ENCODE data around the gene TGM5.

TGM5 gene

GRCh38 chr15:43260011-43260615, 6.6 kb downstream of the TGM5 start:
- Mint-ChIP-seq H3K4me3 (no peak overlapping the region), H3K9me3 (no peaks in the 10 kb centered on the region), H3K36me3 (no peaks in the 10 kb centered on the region), H3K27ac (no peak overlapping the region), H3K4me1 (no peaks in the 10 kb centered on the region), H3K27me3 (peaks cover 1% of the 10 kb centered on the region)

- peaks cover 1% of the 10 kb centered on the region for H3K27me3 Mint-ChIP-seq
- peaks cover 2% of the 10 kb centered on the region for H3K4me1 Mint-ChIP-seq
- H3K4me3 Mint-ChIP-seq: no peak overlapping the region
- H3K9me3 Mint-ChIP-seq: no peaks in the 10 kb centered on the region
- H3K36me3 Mint-ChIP-seq: no peaks in the 10 kb centered on the region
- no peak overlapping the region for H3K27ac Mint-ChIP-seq
These were observed 7.9 kb downstream of the TGM5 start for GRCh38 chr15:43258781-43259180.

GRCh38 chr15:43256341-43256740, 10.4 kb downstream of the TGM5 start:
- no peaks in the 10 kb centered on the region for H3K9me3 Mint-ChIP-seq
- no peak overlapping the region for H3K27ac Mint-ChIP-seq
- peaks cover 9% of the 10 kb centered on the region for H3K4me1 Mint-ChIP-seq
- H3K27me3 Mint-ChIP-seq: peaks cover 3% of the 10 kb centered on the region
- H3K4me3 Mint-ChIP-seq: no peak overlapping the region
- H3K36me3 Mint-ChIP-seq: no peaks in the 10 kb centered on the region

- H3K27ac Mint-ChIP-seq: no peak overlapping the region
- H3K4me3 Mint-ChIP-seq: no peak overlapping the region
- no peaks in the 10 kb centered on the region for H3K36me3 Mint-ChIP-seq
- peaks cover 3% of the 10 kb centered on the region for H3K27me3 Mint-ChIP-seq
- H3K9me3 Mint-ChIP-seq: no peaks in the 10 kb centered on the region
- H3K4me1 Mint-ChIP-seq: peaks cover 9% of the 10 kb centered on the region
These were observed 11.4 kb downstream of the TGM5 start for GRCh38 chr15:43255376-43255775.

DNA sequence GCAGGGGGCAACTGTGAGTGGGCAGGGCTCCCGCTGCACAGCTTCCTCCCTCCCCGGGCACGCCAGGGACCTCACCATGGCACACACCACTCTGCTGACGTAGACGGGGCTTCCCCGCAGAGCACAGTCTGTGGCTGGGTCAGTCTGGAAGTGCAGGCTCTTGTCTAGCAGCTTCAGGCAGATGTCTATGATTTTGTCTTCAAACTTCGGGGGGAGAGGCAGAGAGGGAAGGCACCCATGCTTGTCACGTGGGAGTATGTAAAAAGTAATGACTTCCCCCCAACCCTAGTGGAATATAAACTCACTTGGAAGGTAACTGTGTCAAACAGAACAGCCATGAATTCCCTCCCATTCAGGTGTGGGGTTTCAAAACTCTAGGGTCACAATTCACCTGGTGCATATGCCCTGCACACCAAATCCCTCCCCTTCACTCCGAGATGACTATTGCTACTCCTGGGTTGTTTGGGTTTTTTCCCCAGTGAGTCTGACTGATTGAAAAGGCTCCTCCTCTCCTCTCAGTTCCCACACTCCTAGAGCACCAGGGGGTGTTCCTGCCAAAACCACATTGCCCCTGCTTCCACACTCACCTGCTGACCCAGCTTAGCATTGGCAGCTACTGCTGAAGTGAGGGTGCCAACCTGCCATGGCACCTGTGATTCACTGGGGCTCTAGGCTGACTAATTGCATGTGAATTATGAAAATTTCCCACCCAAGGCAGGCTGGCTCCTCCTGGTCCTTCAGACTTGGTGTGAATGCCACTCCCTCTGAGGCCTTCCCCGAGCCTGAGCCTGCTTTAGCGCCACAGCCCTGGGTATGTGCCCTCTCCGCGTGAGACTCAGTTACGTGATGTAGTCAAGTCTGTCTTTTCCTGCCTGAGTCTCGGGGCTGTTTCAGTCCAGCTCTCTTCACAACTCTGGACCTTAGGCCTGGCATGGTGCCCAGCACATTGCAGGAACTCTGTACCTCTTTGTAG, 13.0 kb downstream of the TGM5 start:
- no peak overlapping the region for H3K27ac Mint-ChIP-seq
- H3K4me3 Mint-ChIP-seq: no peak overlapping the region
- peaks cover 9% of the 10 kb centered on the region for H3K4me1 Mint-ChIP-seq
- H3K36me3 Mint-ChIP-seq: no peaks in the 10 kb centered on the region
- peaks cover 3% of the 10 kb centered on the region for H3K27me3 Mint-ChIP-seq
- H3K9me3 Mint-ChIP-seq: no peaks in the 10 kb centered on the region

- Mint-ChIP-seq H3K4me1 (peaks cover 9% of the 10 kb centered on the region), H3K27me3 (peaks cover 3% of the 10 kb centered on the region), H3K4me3 (no peak overlapping the region), H3K27ac (no peak overlapping the region), H3K36me3 (no peaks in the 10 kb centered on the region), H3K9me3 (no peaks in the 10 kb centered on the region)
These were observed 14.9 kb downstream of the TGM5 start for GRCh38 chr15:43251871-43252250.

DNA sequence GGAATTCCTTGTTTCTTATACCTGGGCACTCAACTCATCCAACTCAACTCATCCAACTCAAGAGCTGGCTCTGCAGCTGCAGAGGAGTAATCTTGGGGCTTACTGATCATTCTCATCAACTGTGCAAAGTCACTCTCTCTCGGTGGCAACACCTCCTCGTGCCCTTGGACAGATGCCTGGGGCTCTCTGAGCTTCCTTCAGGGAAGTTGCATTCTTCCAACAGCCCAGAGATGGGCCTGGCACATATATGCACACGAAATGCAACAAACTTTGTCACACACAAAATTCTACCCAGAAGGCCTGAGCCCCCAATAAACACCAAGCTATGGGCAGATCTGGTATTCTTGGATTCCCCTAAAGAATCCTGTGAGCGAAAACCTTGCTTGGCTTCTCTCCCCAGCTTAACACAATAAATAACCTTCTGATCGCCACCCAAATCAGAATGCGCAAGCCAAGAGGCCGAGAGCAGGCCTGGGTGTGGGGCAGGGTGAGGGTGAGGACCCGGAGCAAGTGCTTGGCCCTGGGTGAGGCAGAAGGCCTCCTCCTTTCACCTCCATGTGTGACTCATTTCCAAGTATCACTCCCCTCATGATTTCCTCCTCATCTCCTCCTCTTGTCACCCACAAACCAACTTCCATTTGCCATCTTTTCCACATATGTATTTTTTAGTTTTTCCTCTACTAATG, 15.4 kb downstream of the TGM5 start:
- no peaks in the 10 kb centered on the region for H3K36me3 Mint-ChIP-seq

DNA sequence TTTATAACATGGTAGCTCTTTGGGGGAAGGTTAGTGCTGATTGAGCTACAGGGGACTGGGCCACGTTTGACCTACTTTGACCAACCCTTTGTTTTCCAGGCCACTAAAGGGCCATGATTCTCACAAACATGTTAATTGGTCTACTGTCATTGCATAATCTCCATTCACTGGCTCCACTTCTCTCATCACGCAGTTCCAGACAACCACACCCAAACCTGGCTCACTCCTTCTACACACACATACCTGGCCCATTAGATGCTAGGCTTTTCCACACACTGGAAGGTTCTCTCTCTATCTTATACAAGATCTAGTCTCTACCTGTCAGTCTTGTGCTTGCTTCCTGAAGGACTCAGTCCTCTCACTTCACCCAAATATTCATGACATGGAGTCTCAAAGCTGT, 15.9 kb downstream of the TGM5 start:
- Mint-ChIP-seq H3K27me3 (peaks cover 1% of the 10 kb centered on the region), H3K36me3 (no peaks in the 10 kb centered on the region), H3K9me3 (no peaks in the 10 kb centered on the region), H3K4me1 (peaks cover 9% of the 10 kb centered on the region), H3K27ac (no peak overlapping the region), H3K4me3 (no peak overlapping the region)

More for the DNA sequence above, 15.4 kb downstream of the TGM5 start:
- Mint-ChIP-seq H3K27ac (no peak overlapping the region), H3K9me3 (no peaks in the 10 kb centered on the region), H3K4me3 (no peak overlapping the region), H3K4me1 (peaks cover 9% of the 10 kb centered on the region), H3K27me3 (peaks cover 3% of the 10 kb centered on the region)

GRCh38 chr15:43249699-43250203, 17.0 kb downstream of the TGM5 start:
- Mint-ChIP-seq H3K27me3 (peaks cover 1% of the 10 kb centered on the region), H3K9me3 (no peaks in the 10 kb centered on the region), H3K36me3 (no peaks in the 10 kb centered on the region), H3K4me1 (peaks cover 9% of the 10 kb centered on the region), H3K4me3 (no peak overlapping the region), H3K27ac (no peak overlapping the region)

DNA sequence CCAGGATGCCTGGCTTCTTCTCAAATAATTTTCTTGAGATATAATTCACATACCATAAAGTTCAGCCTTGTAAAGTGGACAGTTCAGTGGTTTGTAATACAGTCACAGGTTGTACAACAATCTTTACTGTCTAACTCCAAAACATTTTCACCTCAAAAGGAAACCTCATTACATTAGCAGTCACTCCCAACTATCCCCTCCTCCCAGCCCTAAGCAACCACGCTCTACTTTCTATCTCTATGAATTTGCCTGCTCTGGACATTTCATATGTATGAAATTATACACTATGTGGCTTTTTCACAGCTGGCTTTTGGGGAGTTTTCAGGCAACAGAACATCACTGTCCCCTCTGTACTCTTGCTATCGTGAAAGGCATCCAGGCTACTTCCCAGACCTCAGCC, 17.5 kb downstream of the TGM5 start:
- H3K36me3 Mint-ChIP-seq: no peaks in the 10 kb centered on the region
- peaks cover 9% of the 10 kb centered on the region for H3K4me1 Mint-ChIP-seq
- no peaks in the 10 kb centered on the region for H3K9me3 Mint-ChIP-seq
- H3K27ac Mint-ChIP-seq: no peak overlapping the region
- H3K27me3 Mint-ChIP-seq: peaks cover 1% of the 10 kb centered on the region
- H3K4me3 Mint-ChIP-seq: no peak overlapping the region

DNA sequence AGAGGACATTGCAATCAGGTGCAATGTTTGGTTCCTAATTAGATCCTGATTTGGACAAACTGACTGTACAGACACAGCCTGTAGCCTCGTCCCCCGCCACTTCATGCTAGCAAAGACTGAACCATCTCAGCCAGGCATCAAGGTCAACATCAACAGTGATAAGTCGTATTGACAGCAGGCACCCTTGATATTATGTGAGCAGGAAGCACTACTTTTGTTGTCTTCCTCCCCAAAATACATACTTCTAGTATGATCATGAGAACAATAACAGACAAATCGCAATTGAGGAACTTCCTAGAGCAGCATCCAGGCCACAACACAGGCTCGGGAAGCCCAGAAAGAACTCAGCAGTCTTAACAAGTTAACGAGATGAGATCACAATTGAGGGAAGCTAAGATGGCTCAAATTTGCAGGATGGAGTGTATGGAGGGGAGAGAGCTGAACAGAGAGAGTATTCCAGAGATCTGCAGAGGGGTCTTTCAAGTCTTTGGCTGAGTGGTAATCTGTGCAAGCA, 20.4 kb downstream of the TGM5 start:
- H3K4me3 Mint-ChIP-seq: no peak overlapping the region
- H3K27ac Mint-ChIP-seq: no peak overlapping the region
- H3K36me3 Mint-ChIP-seq: no peaks in the 10 kb centered on the region
- H3K4me1 Mint-ChIP-seq: no peaks in the 10 kb centered on the region
- no peaks in the 10 kb centered on the region for H3K9me3 Mint-ChIP-seq
- H3K27me3 Mint-ChIP-seq: no peaks in the 10 kb centered on the region

DNA sequence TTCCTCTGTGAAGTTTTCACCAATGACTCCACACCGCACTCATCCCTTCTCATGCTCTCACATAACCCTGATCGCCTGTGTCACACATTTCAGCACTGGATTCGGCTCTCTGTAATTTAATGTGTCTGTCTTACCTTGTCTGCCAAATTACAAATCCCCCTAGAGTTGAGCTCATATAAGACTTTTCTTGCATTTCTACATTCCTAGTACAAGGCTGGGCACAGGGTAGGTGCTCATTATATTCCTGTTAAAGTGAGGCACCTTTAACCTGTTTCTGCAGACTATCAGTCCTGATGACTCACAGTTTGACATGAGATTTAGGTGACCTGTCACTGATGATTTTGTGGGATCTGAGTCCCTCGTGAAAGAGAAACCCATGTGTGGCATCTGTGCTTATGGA, 22.6 kb downstream of the TGM5 start:
- Mint-ChIP-seq H3K4me3 (no peak overlapping the region), H3K9me3 (no peaks in the 10 kb centered on the region), H3K27ac (no peak overlapping the region), H3K36me3 (no peaks in the 10 kb centered on the region), H3K4me1 (no peaks in the 10 kb centered on the region), H3K27me3 (no peaks in the 10 kb centered on the region)

GRCh38 chr15:43243020-43243645, 23.6 kb downstream of the TGM5 start:
- H3K9me3 Mint-ChIP-seq: no peaks in the 10 kb centered on the region
- H3K27me3 Mint-ChIP-seq: no peaks in the 10 kb centered on the region
- H3K4me3 Mint-ChIP-seq: no peak overlapping the region
- H3K4me1 Mint-ChIP-seq: no peaks in the 10 kb centered on the region
- no peaks in the 10 kb centered on the region for H3K36me3 Mint-ChIP-seq
- no peak overlapping the region for H3K27ac Mint-ChIP-seq

GRCh38 chr15:43242616-43243015, 24.1 kb downstream of the TGM5 start:
- H3K27me3 Mint-ChIP-seq: no peaks in the 10 kb centered on the region
- no peaks in the 10 kb centered on the region for H3K36me3 Mint-ChIP-seq
- H3K9me3 Mint-ChIP-seq: no peaks in the 10 kb centered on the region
- H3K27ac Mint-ChIP-seq: no peak overlapping the region
- no peak overlapping the region for H3K4me3 Mint-ChIP-seq
- H3K4me1 Mint-ChIP-seq: no peaks in the 10 kb centered on the region

- Mint-ChIP-seq H3K4me1 (no peaks in the 10 kb centered on the region), H3K9me3 (no peaks in the 10 kb centered on the region), H3K27me3 (no peaks in the 10 kb centered on the region), H3K36me3 (no peaks in the 10 kb centered on the region), H3K27ac (no peak overlapping the region), H3K4me3 (no peak overlapping the region)
These were observed 25.6 kb downstream of the TGM5 start for GRCh38 chr15:43241100-43241499.
